ENCODE measurements around the gene ZC3HAV1L. TPM values are rescaled to one million over a fixed set of nuclear protein-coding genes. Genes with fewer than 3 reads are reported as not detected.
"Not testable (repeated sequence)": the region's sequence is repeated elsewhere in the genome, so short reads cannot be mapped to it uniquely, and the experiment has no call there.

ZC3HAV1L gene, protein sequence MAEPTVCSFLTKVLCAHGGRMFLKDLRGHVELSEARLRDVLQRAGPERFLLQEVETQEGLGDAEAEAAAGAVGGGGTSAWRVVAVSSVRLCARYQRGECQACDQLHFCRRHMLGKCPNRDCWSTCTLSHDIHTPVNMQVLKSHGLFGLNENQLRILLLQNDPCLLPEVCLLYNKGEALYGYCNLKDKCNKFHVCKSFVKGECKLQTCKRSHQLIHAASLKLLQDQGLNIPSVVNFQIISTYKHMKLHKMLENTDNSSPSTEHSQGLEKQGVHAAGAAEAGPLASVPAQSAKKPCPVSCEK
- 10 to 100 TPM; 23.6 to 32.4 TPM for total RNA-seq

DNA sequence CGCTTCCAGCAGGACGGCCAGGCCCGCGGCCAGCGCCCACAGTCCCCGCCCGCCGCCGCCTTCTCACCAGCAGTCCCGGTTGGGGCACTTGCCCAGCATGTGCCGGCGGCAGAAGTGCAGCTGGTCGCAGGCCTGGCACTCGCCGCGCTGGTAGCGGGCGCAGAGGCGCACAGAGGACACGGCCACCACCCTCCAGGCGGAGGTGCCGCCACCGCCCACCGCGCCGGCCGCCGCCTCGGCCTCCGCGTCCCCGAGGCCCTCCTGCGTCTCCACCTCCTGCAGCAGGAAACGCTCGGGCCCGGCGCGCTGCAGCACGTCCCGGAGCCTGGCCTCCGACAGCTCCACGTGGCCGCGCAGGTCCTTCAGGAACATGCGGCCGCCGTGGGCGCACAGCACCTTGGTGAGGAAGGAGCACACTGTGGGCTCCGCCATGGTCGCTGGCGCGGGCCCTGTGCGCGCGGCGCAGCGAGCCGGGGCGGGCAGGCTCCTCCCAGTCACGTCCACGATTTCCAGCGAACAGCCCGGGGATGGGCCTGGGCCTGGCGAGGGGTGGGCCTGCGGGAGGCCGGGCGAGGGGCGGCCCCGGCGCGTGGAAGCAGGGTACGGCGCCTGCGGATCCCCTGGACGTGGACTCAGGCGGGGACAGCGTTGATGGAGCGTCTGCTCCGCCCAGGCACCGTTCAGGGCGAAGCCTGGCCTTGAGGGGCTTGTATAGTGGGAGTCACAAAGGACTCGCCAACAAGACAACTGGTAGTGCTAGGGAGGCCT lies at the start of gene ZC3HAV1L:
Gene ZC3HAV1L, minus strand, starts transcription at position 457 of the 768 bp plus-strand sequence. Its CDS starts 25 bp downstream, at position 432.
- Mint-ChIP-seq H3K27ac (peak within 1 kb of the TSS; percentile 76), H3K36me3 (ENCODE audit: low read depth) (peaks cover 44% of the 10 kb centered on the region), H3K4me1 (peaks cover 6% of the 10 kb centered on the region), H3K9me3 (no peaks in the 10 kb centered on the region), H3K4me3 (peak within 1 kb of the TSS; percentile 82), H3K27me3 (no peaks in the 10 kb centered on the region)
- ATAC-seq (replicated peaks), result peak; percentile 96

GRCh38 chr7:139084709-139085108 lies 48.9 kb upstream of the ZC3HAV1L start:
- ATAC-seq (replicated peaks), result peak; percentile 67
- Mint-ChIP-seq H3K4me3 (peak overlapping the region; percentile 67), H3K27ac (peak overlapping the region; percentile 63), H3K27me3 (no peaks in the 10 kb centered on the region), H3K4me1 (peaks cover 66% of the 10 kb centered on the region), H3K9me3 (no peaks in the 10 kb centered on the region), H3K36me3 (ENCODE audit: low read depth) (peaks cover 100% of the 10 kb centered on the region)

DNA sequence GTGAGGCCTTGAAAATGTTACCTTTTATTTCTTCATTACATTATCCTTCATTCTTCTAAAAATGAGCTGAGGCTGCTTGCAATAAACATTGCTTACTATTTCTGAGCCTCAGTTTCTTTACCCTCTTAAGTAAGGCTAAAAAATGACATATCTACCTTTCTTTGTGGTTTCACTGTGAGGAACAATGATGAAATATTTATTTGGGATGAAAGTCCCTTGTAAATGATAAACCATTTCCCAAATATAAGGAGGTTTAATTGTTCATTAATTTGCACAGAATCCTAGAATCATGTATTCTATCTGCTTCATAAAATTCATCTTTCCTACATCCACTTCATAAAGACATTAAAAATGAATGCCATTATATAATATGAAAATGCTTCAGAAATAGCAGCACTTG lies 45.7 kb upstream of the ZC3HAV1L start:
- peaks cover 49% of the 10 kb centered on the region for H3K4me1 Mint-ChIP-seq
- peaks cover 100% of the 10 kb centered on the region for H3K36me3 Mint-ChIP-seq (ENCODE audit: low read depth)
- H3K4me3 Mint-ChIP-seq, result peak overlapping the region; percentile 46
- no peaks in the 10 kb centered on the region for H3K9me3 Mint-ChIP-seq
- ATAC-seq (replicated peaks), result no peak
- H3K27ac Mint-ChIP-seq, result peak overlapping the region; percentile 58
- no peaks in the 10 kb centered on the region for H3K27me3 Mint-ChIP-seq

DNA sequence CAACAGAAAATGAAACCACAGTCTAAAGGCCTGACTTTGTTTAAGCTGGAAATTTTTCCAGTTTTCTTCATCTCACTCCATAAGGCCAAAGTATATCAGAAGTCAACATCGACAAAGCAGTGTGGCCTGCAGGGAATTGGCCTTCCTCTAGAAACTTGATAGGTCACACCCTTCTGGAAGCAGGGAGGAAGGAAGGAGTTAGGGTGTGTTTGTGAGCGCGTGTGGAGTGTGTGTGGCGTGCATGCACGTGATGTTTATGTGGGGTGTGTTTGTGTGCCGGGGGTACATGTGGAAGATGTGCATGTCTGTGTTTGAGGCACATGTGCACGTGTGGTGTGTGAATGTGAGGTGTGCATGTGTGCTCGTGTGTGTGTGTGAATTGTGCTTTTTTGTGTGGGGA lies 45.1 kb upstream of the ZC3HAV1L start:
- H3K4me3 Mint-ChIP-seq, result peak overlapping the region; percentile 46
- ATAC-seq (replicated peaks), result no peak
- H3K36me3 Mint-ChIP-seq (ENCODE audit: low read depth), result peaks cover 100% of the 10 kb centered on the region
- H3K27me3 Mint-ChIP-seq, result no peaks in the 10 kb centered on the region
- no peaks in the 10 kb centered on the region for H3K9me3 Mint-ChIP-seq
- peaks cover 43% of the 10 kb centered on the region for H3K4me1 Mint-ChIP-seq
- peak overlapping the region; percentile 58 for H3K27ac Mint-ChIP-seq

DNA sequence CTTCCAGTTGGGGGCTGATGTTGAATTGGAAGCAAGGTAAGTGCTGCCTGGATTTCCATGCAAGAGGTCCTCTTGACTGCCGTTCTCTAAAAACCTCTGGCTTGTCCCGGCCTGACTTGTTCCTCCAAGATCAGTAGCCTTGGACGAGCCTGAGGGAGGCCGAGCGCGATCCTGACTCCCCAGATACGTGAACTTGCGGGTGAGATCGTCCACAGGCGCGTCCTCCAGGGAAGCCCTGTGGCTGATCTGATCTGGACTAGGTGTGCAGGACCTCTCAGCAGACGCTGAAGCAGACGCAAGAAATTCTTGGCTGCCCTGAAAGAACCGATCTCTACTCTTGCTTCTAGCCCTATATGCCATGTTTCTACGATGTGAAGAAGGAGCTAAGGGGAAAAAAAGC lies 44.0 kb upstream of the ZC3HAV1L start:
- H3K36me3 Mint-ChIP-seq (ENCODE audit: low read depth), result peaks cover 100% of the 10 kb centered on the region
- H3K9me3 Mint-ChIP-seq, result no peaks in the 10 kb centered on the region
- H3K4me3 Mint-ChIP-seq, result no peak overlapping the region
- no peak for ATAC-seq (replicated peaks)
- no peaks in the 10 kb centered on the region for H3K27me3 Mint-ChIP-seq
- peaks cover 32% of the 10 kb centered on the region for H3K4me1 Mint-ChIP-seq
- H3K27ac Mint-ChIP-seq, result peak overlapping the region; percentile 58

GRCh38 chr7:139078911-139079310 lies 43.1 kb upstream of the ZC3HAV1L start:
- peaks cover 30% of the 10 kb centered on the region for H3K4me1 Mint-ChIP-seq
- no peaks in the 10 kb centered on the region for H3K9me3 Mint-ChIP-seq
- no peaks in the 10 kb centered on the region for H3K27me3 Mint-ChIP-seq
- H3K27ac Mint-ChIP-seq, result peak overlapping the region; percentile 58
- peaks cover 100% of the 10 kb centered on the region for H3K36me3 Mint-ChIP-seq (ENCODE audit: low read depth)
- H3K4me3 Mint-ChIP-seq, result no peak overlapping the region
- no peak for ATAC-seq (replicated peaks)

GRCh38 chr7:139078399-139078798 lies 42.6 kb upstream of the ZC3HAV1L start:
- no peak for ATAC-seq (replicated peaks)
- Mint-ChIP-seq H3K4me1 (peaks cover 30% of the 10 kb centered on the region), H3K36me3 (ENCODE audit: low read depth) (peaks cover 100% of the 10 kb centered on the region), H3K9me3 (no peaks in the 10 kb centered on the region), H3K27ac (peak overlapping the region; percentile 58), H3K27me3 (no peaks in the 10 kb centered on the region), H3K4me3 (no peak overlapping the region)

DNA sequence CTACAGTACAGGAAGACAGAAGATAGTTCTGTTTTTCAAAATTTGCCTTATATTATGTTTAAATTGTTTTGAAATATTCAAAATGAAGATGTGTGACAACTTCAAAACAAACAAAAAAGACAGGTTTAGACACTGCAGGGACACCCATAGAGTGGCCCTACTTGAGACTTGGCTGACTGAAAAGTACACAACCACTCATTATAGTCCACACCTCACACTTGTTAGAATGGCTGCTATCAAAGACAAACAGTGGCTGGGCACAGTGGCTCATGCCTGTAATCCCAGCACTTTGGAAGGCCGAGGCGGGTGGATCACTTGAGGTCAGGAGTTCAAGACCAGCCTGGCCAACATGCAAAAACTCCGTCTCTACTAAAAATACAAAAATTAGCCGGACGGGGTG lies 41.9 kb upstream of the ZC3HAV1L start:
- not testable (repeated sequence) for H3K4me3 Mint-ChIP-seq; H3K27me3 Mint-ChIP-seq; H3K9me3 Mint-ChIP-seq; ATAC-seq (replicated peaks)
- Mint-ChIP-seq H3K27ac (peak overlapping the region; percentile 58), H3K4me1 (peaks cover 26% of the 10 kb centered on the region), H3K36me3 (ENCODE audit: low read depth) (peaks cover 100% of the 10 kb centered on the region)

- peak overlapping the region; percentile 43 for H3K27ac Mint-ChIP-seq
- peaks cover 31% of the 10 kb centered on the region for H3K4me1 Mint-ChIP-seq
- H3K36me3 Mint-ChIP-seq (ENCODE audit: low read depth), result peaks cover 100% of the 10 kb centered on the region
- no peaks in the 10 kb centered on the region for H3K27me3 Mint-ChIP-seq
- no peak overlapping the region for H3K4me3 Mint-ChIP-seq
- H3K9me3 Mint-ChIP-seq, result no peaks in the 10 kb centered on the region
- ATAC-seq (replicated peaks), result no peak
Observed at GRCh38 chr7:139075871-139076686, 40.2 kb upstream of the ZC3HAV1L start.

GRCh38 chr7:139075031-139075652 lies 39.3 kb upstream of the ZC3HAV1L start:
- peak; percentile 87 for ATAC-seq (replicated peaks)

GRCh38 chr7:139072796-139073195 lies 37.0 kb upstream of the ZC3HAV1L start:
- ATAC-seq (replicated peaks), result no peak
- Mint-ChIP-seq H3K27me3 (no peaks in the 10 kb centered on the region), H3K4me3 (peak overlapping the region; percentile 64), H3K36me3 (ENCODE audit: low read depth) (peaks cover 100% of the 10 kb centered on the region), H3K4me1 (peaks cover 21% of the 10 kb centered on the region), H3K27ac (peak overlapping the region; percentile 96), H3K9me3 (no peaks in the 10 kb centered on the region)

More at GRCh38 chr7:139075031-139075652, 39.3 kb upstream of the ZC3HAV1L start:
- peaks cover 24% of the 10 kb centered on the region for H3K4me1 Mint-ChIP-seq
- peak overlapping the region; percentile 38 for H3K4me3 Mint-ChIP-seq
- no peak overlapping the region for H3K27ac Mint-ChIP-seq
- no peaks in the 10 kb centered on the region for H3K9me3 Mint-ChIP-seq
- H3K36me3 Mint-ChIP-seq (ENCODE audit: low read depth), result peaks cover 100% of the 10 kb centered on the region
- no peaks in the 10 kb centered on the region for H3K27me3 Mint-ChIP-seq

DNA sequence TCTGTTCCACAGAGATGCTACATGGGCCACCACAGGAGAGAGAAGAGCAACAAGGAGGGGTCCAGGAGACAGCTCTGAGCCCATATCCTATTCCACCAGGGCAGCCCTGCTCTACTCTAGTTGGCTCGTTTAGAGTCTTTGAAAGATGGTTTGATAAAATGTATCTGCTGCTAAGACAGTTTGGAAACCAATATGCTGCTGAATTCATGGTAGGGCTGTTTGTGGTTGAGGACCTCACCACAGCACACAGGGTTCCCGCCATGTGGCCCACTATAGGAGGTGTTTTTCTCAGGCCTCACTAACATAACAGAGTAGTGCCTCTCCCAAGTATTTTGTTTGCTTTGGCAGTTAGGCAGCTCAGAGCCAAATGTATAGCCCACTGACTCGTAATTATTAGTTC lies 35.8 kb upstream of the ZC3HAV1L start:
- Mint-ChIP-seq H3K4me1 (peaks cover 21% of the 10 kb centered on the region), H3K36me3 (ENCODE audit: low read depth) (peaks cover 100% of the 10 kb centered on the region), H3K27me3 (no peaks in the 10 kb centered on the region), H3K4me3 (peak overlapping the region; percentile 64), H3K9me3 (no peaks in the 10 kb centered on the region), H3K27ac (peak overlapping the region; percentile 96)
- ATAC-seq (replicated peaks), result no peak

GRCh38 chr7:139068544-139069399 lies 32.9 kb upstream of the ZC3HAV1L start:
- Mint-ChIP-seq H3K9me3 (no peaks in the 10 kb centered on the region), H3K4me1 (peaks cover 32% of the 10 kb centered on the region), H3K27ac (peak overlapping the region; percentile 21), H3K4me3 (no peak overlapping the region), H3K36me3 (ENCODE audit: low read depth) (peaks cover 100% of the 10 kb centered on the region), H3K27me3 (no peaks in the 10 kb centered on the region)
- ATAC-seq (replicated peaks), result peak; percentile 60
